A673 (cell line): ENCODE results near the gene NCOA3. TPM values are rescaled to one million over a fixed set of nuclear protein-coding genes. Genes with fewer than 3 reads are reported as not detected.

ENCODE experiments used
- BruUV-seq: library from RNA; stranded (reverse); fragments of 400-500 nt; replicated peaks from 2 replicates; lab custom pipeline; 2021; lab: Mats Ljungman, UMichigan
- CTCF ChIA-PET: fragments of 300-600 bp; sonication (Branson Sonifier 250); formaldehyde crosslinking; loops from one replicate; lab custom pipeline; 2022; ENCODE audit warnings: antibody characterized with exemption; lab: Charles Lee
- POLR2A ChIA-PET: fragments of 300-600 bp; sonication (Branson Sonifier 250); formaldehyde crosslinking; loops from one replicate; lab custom pipeline; 2022; ENCODE audit warnings: antibody characterized with exemption; ENCODE audit not compliant: low non-redundant PET; lab: Charles Lee
- DNase-seq: peaks from one replicate; pipeline ENCODE4 v3.0.0-alpha.2; 2015; ENCODE audit warnings: low spot score
- H3K27ac ChIP-seq: fragments of 200-600 bp; sonication (generic); 2 replicates; pipeline ENCODE4 v1.5.1; 2016; ENCODE audit warnings: mixed run types, low read depth, mild to moderate bottlenecking, mixed read lengths, antibody characterized with exemption, low read length; ENCODE audit not compliant: poor library complexity, severe bottlenecking
- H3K27me3 ChIP-seq: fragments of 200-600 bp; sonication (generic); replicated peaks from 2 replicates; pipeline ENCODE4 v1.6.1; 2017; ENCODE audit warnings: mixed run types, low read depth, mild to moderate bottlenecking, mixed read lengths, antibody characterized with exemption, low read length; ENCODE audit not compliant: insufficient read depth, poor library complexity
- H3K36me3 ChIP-seq: fragments of 200-600 bp; sonication (generic); 2 replicates; pipeline ENCODE4 v1.6.1; 2016; ENCODE audit warnings: mixed run types, mild to moderate bottlenecking, mixed read lengths, antibody characterized with exemption, low read length; ENCODE audit not compliant: insufficient read depth, poor library complexity, severe bottlenecking
- H3K4me1 ChIP-seq: fragments of 200-600 bp; sonication (generic); 2 replicates; pipeline ENCODE4 v1.6.1; 2017; ENCODE audit warnings: mixed run types, mild to moderate bottlenecking, mixed read lengths, antibody characterized with exemption, low read length; ENCODE audit not compliant: insufficient read depth, poor library complexity, severe bottlenecking
- H3K4me3 ChIP-seq: fragments of 200-600 bp; sonication (generic); 2 replicates; pipeline ENCODE4 v1.5.1; 2016; ENCODE audit warnings: low read depth, mixed run types, mild to moderate bottlenecking, mixed read lengths, low read length; ENCODE audit not compliant: poor library complexity, severe bottlenecking
- H3K9me3 ChIP-seq: fragments of 200-600 bp; sonication (generic); 2 replicates; pipeline ENCODE4 v1.6.1; 2016; ENCODE audit warnings: mixed run types, low read depth, mild to moderate bottlenecking, mixed read lengths, antibody characterized with exemption, low read length; ENCODE audit not compliant: poor library complexity, severe bottlenecking
- CTCF ChIP-seq: fragments of 300-800, 200-600 bp; sonication (generic); conservative IDR thresholded peaks from 2 replicates; pipeline ENCODE4 v1.5.1; 2017; ENCODE audit warnings: low read depth, mild to moderate bottlenecking, antibody characterized with exemption, low read length, moderate library complexity, mixed read lengths
- EZH2 ChIP-seq: fragments of 200-600 bp; sonication (generic); IDR thresholded peaks from 2 replicates; pipeline ENCODE4 v1.6.1; 2017; ENCODE audit warnings: borderline replicate concordance, low read depth, mild to moderate bottlenecking, mixed read lengths, antibody characterized with exemption, low read length; ENCODE audit not compliant: poor library complexity, severe bottlenecking
- intact Hi-C: fragments of 100-400 bp; cut with micrococcal nuclease; formaldehyde crosslinking; loops from one replicate; pipeline ENCODE4 v1.10.0; 2022; ENCODE audit not compliant: unreplicated experiment
- total RNA-seq: library from RNA; stranded (reverse); gene quantifications from 2 replicates; pipeline ENCODE4 v1.2.3, GENCODE V29; 2021

NCOA3 gene
- total RNA-seq, 1 experiment from 2014 or later = 26.8 TPM

- Histone ChIP-seq H3K4me1 (peaks cover 9% of the 10 kb centered on the region), H3K4me3 (no peak overlapping the region), H3K9me3 (no peaks in the 10 kb centered on the region), H3K27me3 (no peaks in the 10 kb centered on the region), H3K27ac (no peak overlapping the region), H3K36me3 (peaks cover 9% of the 10 kb centered on the region)
- no peak for DNase-seq
- TF ChIP-seq CTCF = no peak
- TF ChIP-seq EZH2 = no peak
- ChIA-PET POLR2A (no interaction called here), CTCF (no interaction called here)
- no TSS peak for BruUV-seq
- intact Hi-C loops = no loop called here
These were observed 152.7 kb downstream of the NCOA3 start for GRCh38 chr20:47654370-47654769.

GRCh38 chr20:47655635-47656034 is 153.9 kb downstream of the NCOA3 start:
- intact Hi-C loops = no loop called here
- ChIA-PET CTCF (interaction anchor here (0.7 kb wide), 1 partner anchor 160 kb away, joined by 4 read pairs; no protein-coding TSS in a partner anchor), POLR2A (no interaction called here)
- no peak for TF ChIP-seq CTCF
- no peak for TF ChIP-seq EZH2
- Histone ChIP-seq H3K4me3 (no peak overlapping the region), H3K27me3 (no peaks in the 10 kb centered on the region), H3K36me3 (peaks cover 9% of the 10 kb centered on the region), H3K4me1 (peaks cover 9% of the 10 kb centered on the region), H3K27ac (no peak overlapping the region), H3K9me3 (no peaks in the 10 kb centered on the region)
- DNase-seq = no peak
- no TSS peak for BruUV-seq

GRCh38 chr20:47656318-47656717 is 154.6 kb downstream of the NCOA3 start:
- no peak overlapping the region for H3K27ac ChIP-seq
- no peak overlapping the region for H3K4me3 ChIP-seq
- ChIA-PET CTCF (no interaction called here), POLR2A (no interaction called here)
- no peak for DNase-seq
- peaks cover 9% of the 10 kb centered on the region for H3K36me3 ChIP-seq
- H3K4me1 ChIP-seq = peaks cover 9% of the 10 kb centered on the region
- no peaks in the 10 kb centered on the region for H3K9me3 ChIP-seq
- no TSS peak for BruUV-seq
- intact Hi-C loops = no loop called here
- no peaks in the 10 kb centered on the region for H3K27me3 ChIP-seq
- TF ChIP-seq CTCF = no peak
- no peak for TF ChIP-seq EZH2
